Effector memory CD8-positive, alpha-beta T cell (primary cell): ENCODE results near the gene BACE2.

Experiments
- ATAC-seq: fragments of 150-1000 bp; cut with Tn5 transposase; replicated peaks from 2 replicates; pipeline ENCODE4 v1.10.0; 2021; ENCODE audit warnings: mild to moderate bottlenecking, moderate library complexity
- DNase-seq, 3 experiments: peaks; one replicate each; pipeline ENCODE4 v3.0.0; 2021
- H3K27ac Mint-ChIP-seq, 2 donors: one replicate each; pipeline ENCODE4 v1.8.0; 2022; ENCODE audit warnings: mild to moderate bottlenecking in 2 of 2, mixed read lengths in 2 of 2, moderate library complexity in 2 of 2
- H3K27me3 Mint-ChIP-seq, 2 donors: one replicate each; pipeline ENCODE4 v1.8.0; 2022; ENCODE audit warnings: mixed read lengths in 2 of 2
- H3K36me3 Mint-ChIP-seq: one replicate; pipeline ENCODE4 v1.8.0; 2022; ENCODE audit warnings: mild to moderate bottlenecking, moderate library complexity, mixed read lengths; ENCODE audit not compliant: insufficient read depth
- H3K4me1 Mint-ChIP-seq, 2 donors: one replicate each; pipeline ENCODE4 v1.8.0; 2022; ENCODE audit warnings: low read depth in 2 of 2, mixed read lengths in 2 of 2
- H3K4me3 Mint-ChIP-seq, 2 donors: one replicate each; pipeline ENCODE4 v1.8.0; 2022; ENCODE audit warnings: mild to moderate bottlenecking in 2 of 2, mixed read lengths in 2 of 2, moderate library complexity in 2 of 2
- H3K9me3 Mint-ChIP-seq, 2 donors: one replicate each; pipeline ENCODE4 v1.8.0; 2022; ENCODE audit warnings: mixed read lengths in 2 of 2

BACE2 gene

DNA sequence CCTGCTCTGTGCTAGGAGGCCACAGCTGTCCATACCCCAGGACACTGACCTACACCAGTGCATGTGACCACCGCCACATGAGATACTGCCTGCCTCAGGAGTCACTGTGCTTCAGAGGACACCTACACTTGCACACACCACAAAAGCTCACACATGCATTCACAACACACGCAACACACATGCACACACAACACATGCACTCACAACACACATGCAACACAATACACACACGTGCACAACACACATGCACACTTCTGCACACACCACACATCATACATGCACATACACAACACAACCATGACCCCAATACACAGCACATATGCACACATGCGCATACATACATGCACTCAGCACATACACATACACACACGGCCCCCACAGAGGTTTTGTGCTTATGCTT is 28.7 kb upstream of the BACE2 start:
- no peaks in the 10 kb centered on the region for H3K4me1 Mint-ChIP-seq
- ATAC-seq (no peak), DNase-seq (no peak)
- no peaks in the 10 kb centered on the region for H3K36me3 Mint-ChIP-seq
- H3K27me3 Mint-ChIP-seq: peaks cover 14 to 36% of the 10 kb centered on the region in 2 donors
- H3K4me3 Mint-ChIP-seq: no peak overlapping the region
- H3K9me3 Mint-ChIP-seq: no peaks in the 10 kb centered on the region
- no peak overlapping the region for H3K27ac Mint-ChIP-seq

DNA sequence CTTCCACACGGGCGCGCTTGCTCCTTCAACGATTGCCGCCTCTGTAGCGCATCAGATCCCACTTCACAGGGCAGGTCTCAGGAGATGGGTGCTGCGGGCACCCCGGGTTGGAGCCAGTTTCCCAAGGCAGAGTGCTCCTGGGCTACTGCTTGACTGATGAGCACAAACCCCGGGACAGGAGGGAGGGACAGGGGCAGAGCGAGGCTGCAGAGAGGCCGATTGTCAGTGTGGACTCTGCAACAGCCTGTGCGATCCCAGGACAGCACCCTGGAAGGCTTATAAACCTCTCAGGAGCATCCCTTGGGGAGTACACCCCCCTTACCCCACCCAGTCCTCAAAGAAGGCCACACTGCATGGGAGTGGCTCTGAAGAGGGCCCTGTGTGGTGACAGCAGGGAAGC is 28.0 kb upstream of the BACE2 start:
- Mint-ChIP-seq H3K4me1 (no peaks in the 10 kb centered on the region), H3K27ac (no peak overlapping the region), H3K36me3 (no peaks in the 10 kb centered on the region), H3K9me3 (no peaks in the 10 kb centered on the region), H3K27me3 (peaks cover 13 to 42% of the 10 kb centered on the region in 2 donors), H3K4me3 (no peak overlapping the region)
- ATAC-seq (no peak), DNase-seq (no peak)

DNA sequence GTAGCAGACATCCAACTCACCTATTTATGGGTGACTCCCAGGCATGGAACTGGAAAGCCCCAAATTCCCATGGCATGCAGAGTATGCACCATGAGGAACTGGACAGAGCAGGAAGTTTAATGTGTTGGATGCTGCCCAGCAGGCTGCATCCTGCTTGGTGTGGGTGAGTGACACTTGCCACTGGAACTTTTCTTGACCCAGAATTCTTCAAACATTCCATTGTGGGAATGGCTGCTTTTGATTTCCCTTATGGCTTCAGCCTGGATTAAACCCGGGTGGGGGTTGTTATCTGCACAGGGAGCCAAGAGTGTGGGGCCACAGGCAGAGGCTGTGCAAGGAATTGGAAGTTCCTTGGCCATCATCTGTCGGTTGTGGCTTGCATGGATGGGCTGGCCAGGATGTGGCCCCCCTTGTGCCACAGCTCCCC is 26.9 kb upstream of the BACE2 start:
- no peaks in the 10 kb centered on the region for H3K36me3 Mint-ChIP-seq

DNA sequence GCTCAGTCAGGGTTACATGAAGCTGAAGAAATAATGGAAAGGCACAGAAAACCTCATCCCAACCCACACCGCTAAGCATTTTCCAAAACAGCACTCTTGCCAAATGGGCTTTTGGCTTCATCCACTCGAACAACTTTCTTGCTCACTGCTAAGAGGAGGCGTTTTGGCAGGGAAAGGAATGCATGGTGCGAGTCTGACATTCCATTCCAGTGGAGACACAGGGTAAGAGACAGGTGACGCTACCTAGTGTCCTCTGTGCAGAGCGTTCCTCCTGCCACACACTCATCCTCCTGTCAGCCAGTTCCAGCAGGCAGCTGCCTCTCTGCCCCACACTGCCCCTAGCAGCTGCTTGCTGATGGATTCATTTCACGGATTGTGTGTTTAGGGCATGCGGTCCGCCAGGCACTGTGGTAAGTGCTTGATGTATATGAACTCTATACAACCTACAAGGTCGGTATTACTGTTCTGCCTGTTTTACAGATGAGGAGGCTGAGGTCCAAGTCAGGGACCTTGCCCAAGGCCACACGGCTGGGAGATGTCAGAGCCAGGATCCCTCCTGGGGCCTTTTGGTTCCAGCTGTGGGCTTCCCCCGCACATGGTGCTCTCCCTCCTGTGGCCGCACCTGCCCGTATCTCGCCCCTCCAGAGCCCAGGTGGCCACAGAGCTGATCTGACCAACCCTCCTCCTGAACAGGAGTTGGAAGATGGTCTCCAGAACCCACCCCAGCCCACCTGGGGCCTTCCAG is 25.7 kb upstream of the BACE2 start:
- H3K36me3 Mint-ChIP-seq: no peaks in the 10 kb centered on the region
- no peaks in the 10 kb centered on the region for H3K9me3 Mint-ChIP-seq
- H3K4me1 Mint-ChIP-seq: no peaks in the 10 kb centered on the region
- no peak for DNase-seq
- peaks cover 7 to 32% of the 10 kb centered on the region in 2 donors for H3K27me3 Mint-ChIP-seq
- H3K4me3 Mint-ChIP-seq: no peak overlapping the region
- no peak for ATAC-seq
- H3K27ac Mint-ChIP-seq: no peak overlapping the region

More for the DNA sequence above, 26.9 kb upstream of the BACE2 start:
- H3K27ac Mint-ChIP-seq: no peak overlapping the region
- DNase-seq (no peak), ATAC-seq (no peak)
- H3K4me3 Mint-ChIP-seq: no peak overlapping the region
- H3K9me3 Mint-ChIP-seq: no peaks in the 10 kb centered on the region
- H3K27me3 Mint-ChIP-seq: peaks cover 7 to 36% of the 10 kb centered on the region in 2 donors
- no peaks in the 10 kb centered on the region for H3K4me1 Mint-ChIP-seq

DNA sequence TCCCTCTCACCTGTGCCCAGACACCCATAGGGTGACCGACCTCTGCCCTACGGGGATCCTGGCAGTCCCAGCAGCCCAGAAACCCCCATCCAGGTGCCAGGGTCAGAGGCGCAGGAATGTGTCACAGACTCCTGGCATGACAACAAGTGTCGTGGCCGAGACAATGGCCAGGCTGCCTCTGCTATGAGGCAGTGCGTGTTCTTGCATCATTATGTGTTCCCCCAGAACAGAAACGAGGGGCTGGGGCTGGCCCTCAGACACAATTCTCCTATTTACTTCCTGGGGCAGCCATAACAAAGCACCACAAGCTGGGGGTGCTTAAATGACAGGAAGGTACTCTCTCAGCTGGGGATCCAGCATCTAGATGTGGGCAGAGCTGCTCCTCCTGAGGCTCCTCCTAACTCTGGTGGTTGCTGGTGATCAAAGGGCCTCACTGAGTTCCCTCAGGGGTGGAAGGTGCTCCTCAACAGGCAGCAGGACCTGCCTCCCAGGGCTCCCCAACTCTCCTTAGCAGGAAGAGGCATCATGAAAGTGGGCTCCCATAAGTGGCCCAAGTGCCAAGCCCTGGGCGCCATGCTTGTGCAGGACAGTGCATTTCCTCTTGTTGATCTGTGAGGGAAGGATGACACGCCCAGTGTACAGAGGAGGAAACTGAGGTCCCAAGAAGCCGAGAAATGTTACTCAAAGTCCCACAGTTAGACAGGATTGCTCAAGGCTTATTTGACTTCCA is 24.2 kb upstream of the BACE2 start:
- peaks cover 0 to 32% of the 10 kb centered on the region in 2 donors for H3K27me3 Mint-ChIP-seq
- H3K4me1 Mint-ChIP-seq: no peaks in the 10 kb centered on the region
- ATAC-seq (no peak), DNase-seq (no peak)
- peaks cover 0 to 1% of the 10 kb centered on the region in 2 donors for H3K9me3 Mint-ChIP-seq
- H3K27ac Mint-ChIP-seq: no peak overlapping the region
- no peaks in the 10 kb centered on the region for H3K36me3 Mint-ChIP-seq
- no peak overlapping the region for H3K4me3 Mint-ChIP-seq

DNA sequence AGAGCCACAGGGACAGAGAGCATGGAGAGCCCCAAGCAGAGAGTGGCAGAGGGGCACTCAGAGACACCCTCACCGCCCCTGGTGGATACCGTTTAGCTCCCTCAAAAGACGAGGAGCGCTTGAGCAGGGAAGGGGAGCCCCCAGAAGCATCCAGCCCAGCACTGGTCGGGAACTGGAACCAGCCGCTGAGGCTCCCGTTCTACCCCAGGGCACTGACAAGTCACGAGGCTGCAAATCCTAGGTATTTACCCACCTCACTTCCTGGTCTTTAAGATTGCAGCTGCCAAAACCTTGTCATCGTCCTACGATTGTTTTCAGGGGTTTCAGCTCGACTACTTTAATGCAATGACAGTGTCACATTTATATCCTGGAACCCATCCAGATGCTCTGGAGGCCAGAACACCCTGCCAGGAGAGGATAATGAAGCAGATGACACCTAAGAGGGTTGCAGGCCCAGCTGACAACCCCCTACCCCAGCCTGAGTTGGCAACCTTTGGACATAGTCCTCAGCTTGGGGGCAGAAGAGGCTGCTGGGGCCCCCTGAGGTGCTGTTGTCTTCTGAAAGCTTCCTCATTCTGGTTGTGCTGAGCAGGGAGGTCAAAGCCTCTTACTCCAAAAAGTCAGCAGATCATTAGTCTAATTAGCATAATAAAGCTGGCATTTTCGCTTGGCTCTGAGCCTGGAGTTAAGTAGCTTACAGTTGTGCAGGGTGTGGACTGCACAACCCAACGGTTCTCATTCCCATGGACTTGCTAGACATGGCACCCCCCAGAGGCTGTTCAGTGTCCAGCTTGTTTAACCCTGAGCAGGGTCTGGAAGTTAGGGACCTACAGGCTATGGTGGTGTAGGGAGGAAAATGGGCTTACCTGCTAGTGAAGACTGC is 20.6 kb upstream of the BACE2 start:
- Mint-ChIP-seq H3K4me1 (no peaks in the 10 kb centered on the region), H3K4me3 (no peak overlapping the region), H3K36me3 (no peaks in the 10 kb centered on the region), H3K27me3 (peaks cover 0 to 30% of the 10 kb centered on the region in 2 donors), H3K9me3 (peaks cover 0 to 1% of the 10 kb centered on the region in 2 donors), H3K27ac (no peak overlapping the region)
- ATAC-seq (no peak), DNase-seq (no peak)

DNA sequence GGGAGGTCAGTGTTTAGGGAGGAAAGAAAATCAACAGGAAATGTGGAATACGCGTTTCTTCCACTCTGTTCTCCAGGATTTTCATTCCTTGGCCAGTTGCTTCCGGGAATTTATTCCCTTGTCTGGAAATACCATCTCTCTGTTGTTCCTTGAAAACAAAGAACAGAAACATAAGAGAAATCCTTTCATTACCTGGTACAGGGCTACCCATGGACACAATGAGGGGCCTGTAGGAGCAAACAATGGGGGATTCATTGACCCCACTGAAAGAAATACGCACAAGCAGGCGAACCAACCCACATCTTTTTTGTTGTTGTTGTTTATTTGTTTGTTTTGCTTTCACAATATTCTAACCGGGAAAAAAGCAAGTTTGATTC is 20.0 kb upstream of the BACE2 start:
- DNase-seq: no peak
- Mint-ChIP-seq H3K27me3 (peaks cover 0 to 24% of the 10 kb centered on the region in 2 donors), H3K36me3 (no peaks in the 10 kb centered on the region), H3K4me3 (no peak overlapping the region), H3K4me1 (no peaks in the 10 kb centered on the region), H3K27ac (no peak overlapping the region), H3K9me3 (peaks cover 0 to 1% of the 10 kb centered on the region in 2 donors)
- ATAC-seq: no peak

DNA sequence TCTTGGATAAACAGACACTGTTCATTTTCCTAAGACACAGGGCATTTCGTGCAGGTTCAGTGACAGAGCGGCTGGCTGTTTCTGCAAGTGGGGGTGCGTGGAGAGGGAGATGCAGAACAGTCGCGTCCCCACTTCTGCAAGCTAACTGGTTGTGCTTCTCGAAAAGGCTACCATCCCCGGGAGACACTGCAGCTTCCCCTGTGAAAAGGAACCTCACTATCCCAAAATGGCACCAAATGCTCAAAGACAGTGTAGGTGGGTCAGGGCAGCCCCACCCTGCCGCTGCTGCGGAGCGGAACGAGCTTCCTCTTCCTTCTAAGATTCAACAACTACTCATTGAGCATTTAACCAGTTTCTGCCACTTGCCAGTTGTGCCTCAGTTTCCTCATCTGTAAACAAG is 19.2 kb upstream of the BACE2 start:
- H3K4me3 Mint-ChIP-seq: no peak overlapping the region
- H3K27me3 Mint-ChIP-seq: peaks cover 6 to 19% of the 10 kb centered on the region in 2 donors
- H3K4me1 Mint-ChIP-seq: no peaks in the 10 kb centered on the region
- no peak for ATAC-seq
- H3K9me3 Mint-ChIP-seq: peaks cover 0 to 1% of the 10 kb centered on the region in 2 donors
- no peaks in the 10 kb centered on the region for H3K36me3 Mint-ChIP-seq
- no peak overlapping the region for H3K27ac Mint-ChIP-seq
- no peak for DNase-seq

DNA sequence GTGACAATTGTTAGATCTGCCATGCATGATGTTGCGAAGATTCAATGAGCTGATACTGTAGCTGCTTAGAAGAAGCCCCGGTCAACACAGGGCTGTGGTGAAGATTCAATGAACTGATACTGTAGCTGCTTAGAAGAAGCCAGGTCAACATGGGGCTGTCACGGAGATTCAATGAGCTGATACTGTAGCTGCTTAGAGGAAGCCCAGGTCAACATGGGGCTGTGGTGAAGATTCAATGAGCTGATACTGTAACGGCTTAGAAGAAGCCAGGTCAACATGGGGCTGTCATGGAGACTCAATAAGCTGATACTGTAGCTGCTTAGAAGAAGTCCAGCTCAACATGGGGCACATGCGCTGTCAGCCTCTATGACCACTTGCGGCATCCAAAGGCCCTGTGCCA is 18.8 kb upstream of the BACE2 start:
- Mint-ChIP-seq H3K4me1 (no peaks in the 10 kb centered on the region), H3K9me3 (peaks cover 0 to 1% of the 10 kb centered on the region in 2 donors), H3K36me3 (no peaks in the 10 kb centered on the region), H3K4me3 (no peak overlapping the region), H3K27ac (no peak overlapping the region), H3K27me3 (peaks cover 10 to 19% of the 10 kb centered on the region in 2 donors)
- ATAC-seq: no peak
- no peak for DNase-seq

DNA sequence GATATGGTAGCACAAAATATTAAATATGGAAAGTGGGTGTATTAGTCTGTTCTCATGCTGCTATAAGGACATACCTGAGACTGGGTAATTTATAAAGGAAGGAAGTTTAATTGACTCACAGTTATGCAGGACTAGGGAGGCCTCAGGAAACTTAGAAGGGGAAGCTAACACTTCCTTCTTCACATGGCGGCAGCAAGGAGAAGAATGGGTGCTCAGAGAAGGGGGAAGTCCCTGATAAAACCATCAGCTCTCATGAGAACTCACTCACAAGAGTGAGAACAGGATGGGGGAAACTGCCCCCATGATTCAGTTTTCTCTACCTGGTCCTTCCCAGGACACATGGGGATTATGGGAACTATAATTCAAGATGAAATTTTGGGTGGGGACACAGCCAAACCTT is 15.8 kb upstream of the BACE2 start:
- Mint-ChIP-seq H3K9me3 (peaks cover 0 to 1% of the 10 kb centered on the region in 2 donors), H3K4me1 (no peaks in the 10 kb centered on the region), H3K36me3 (no peaks in the 10 kb centered on the region), H3K27me3 (peaks cover 12 to 15% of the 10 kb centered on the region in 2 donors), H3K4me3 (no peak overlapping the region), H3K27ac (no peak overlapping the region)
- ATAC-seq (no peak), DNase-seq (no peak)

DNA sequence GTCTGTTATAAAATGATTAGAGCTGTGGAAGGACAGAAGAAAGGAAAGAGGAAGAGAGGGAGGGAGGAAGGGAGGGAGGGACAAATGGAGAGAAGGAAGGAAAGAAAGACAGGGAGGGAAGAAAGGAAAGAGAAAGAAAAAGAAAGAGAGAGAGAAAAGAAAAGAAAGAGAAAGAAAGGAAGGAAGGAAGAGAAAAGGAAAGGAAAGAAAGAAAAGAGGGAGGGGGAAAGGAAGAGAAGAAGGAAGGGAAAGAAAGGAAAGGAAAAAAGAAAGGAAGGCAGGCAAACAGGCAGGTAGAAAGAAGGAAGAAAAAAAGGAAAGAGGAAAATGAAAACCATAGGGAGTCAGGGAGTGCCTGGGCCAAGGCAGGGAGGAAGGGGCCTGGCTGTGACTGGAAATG is 14.5 kb upstream of the BACE2 start:
- Mint-ChIP-seq H3K27ac (no peak overlapping the region), H3K27me3 (peaks cover 12 to 16% of the 10 kb centered on the region in 2 donors), H3K4me3 (no peak overlapping the region), H3K36me3 (no peaks in the 10 kb centered on the region), H3K9me3 (peaks cover 0 to 1% of the 10 kb centered on the region in 2 donors), H3K4me1 (no peaks in the 10 kb centered on the region)
- ATAC-seq: no peak
- no peak for DNase-seq

DNA sequence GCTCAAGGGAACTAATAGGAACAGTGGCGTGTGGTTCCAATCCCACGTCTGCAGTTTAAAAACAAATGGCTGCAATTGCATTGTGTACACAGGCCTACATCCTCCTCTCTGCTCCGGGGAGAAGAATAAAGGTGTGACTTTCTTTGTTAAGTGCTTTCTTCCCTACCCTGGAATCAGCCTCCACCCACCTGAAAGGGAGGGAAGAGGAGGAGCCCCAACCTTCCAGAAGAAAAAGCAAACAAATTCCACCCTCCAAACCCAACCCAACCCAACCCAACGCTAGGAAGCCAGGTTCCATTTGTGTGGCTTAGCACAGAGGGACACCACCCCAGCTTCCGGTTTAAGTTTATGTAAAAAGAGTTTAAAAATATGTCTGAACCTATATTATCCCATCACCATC is 11.8 kb upstream of the BACE2 start:
- Mint-ChIP-seq H3K27me3 (peaks cover 12 to 28% of the 10 kb centered on the region in 2 donors), H3K27ac (no peak overlapping the region), H3K4me3 (no peak overlapping the region), H3K9me3 (no peaks in the 10 kb centered on the region), H3K36me3 (no peaks in the 10 kb centered on the region), H3K4me1 (no peaks in the 10 kb centered on the region)
- DNase-seq: no peak
- ATAC-seq: no peak

DNA sequence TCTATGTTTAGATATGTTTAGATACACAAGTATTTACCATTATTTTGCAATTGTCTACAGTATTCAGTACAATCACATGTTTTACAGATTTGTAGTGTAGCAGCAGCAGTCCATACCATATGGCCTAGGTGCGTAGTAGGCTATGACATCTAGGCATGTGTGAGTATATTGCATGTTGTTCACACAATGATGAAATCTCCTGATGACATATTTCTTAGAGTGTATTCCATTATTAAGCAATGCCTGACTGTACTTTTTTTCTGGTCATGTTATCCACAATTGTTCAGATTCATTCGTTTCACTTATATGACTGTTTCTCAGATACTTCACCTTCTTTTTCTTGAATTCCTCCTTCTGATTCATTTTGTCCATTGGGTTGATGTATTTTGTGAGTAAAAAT is 9.9 kb upstream of the BACE2 start:
- H3K9me3 Mint-ChIP-seq: no peaks in the 10 kb centered on the region
- H3K27me3 Mint-ChIP-seq: peaks cover 26 to 31% of the 10 kb centered on the region in 2 donors
- ATAC-seq (no peak), DNase-seq (no peak)
- no peak overlapping the region for H3K27ac Mint-ChIP-seq
- no peaks in the 10 kb centered on the region for H3K36me3 Mint-ChIP-seq
- no peak overlapping the region for H3K4me3 Mint-ChIP-seq
- no peaks in the 10 kb centered on the region for H3K4me1 Mint-ChIP-seq
